HCT116 (cell line): ENCODE results near the gene CPT1B. TPM values are rescaled to one million over a fixed set of nuclear protein-coding genes. Genes with fewer than 3 reads are reported as not detected.

Source experiments
- ATAC-seq: fragments of 200-7000 bp; cut with Tn5 transposase; 2 replicates; pipeline ENCODE4 v1.9.1; 2020; ENCODE audit warnings: mild to moderate bottlenecking, moderate library complexity
- BruUV-seq: library from RNA; stranded (reverse); fragments of 400-500 nt; replicated peaks from 2 replicates; lab custom pipeline; 2021; lab: Mats Ljungman, UMichigan
- CTCF ChIA-PET: fragments of 300-600 bp; sonication (Branson Sonifier 250); formaldehyde crosslinking; loops from one replicate; lab custom pipeline; 2021; ENCODE audit warnings: antibody characterized with exemption; lab: Charles Lee
- POLR2A ChIA-PET: fragments of 300-600, 350-600 bp; sonication (Branson Sonifier 250); formaldehyde crosslinking; loops from one replicate; lab custom pipeline; 2021; ENCODE audit warnings: antibody characterized with exemption; lab: Charles Lee
- RAD21 ChIA-PET, 2 experiments: fragments of 300-600 bp; sonication (Branson Sonifier 250); formaldehyde crosslinking; loops; one replicate each; lab custom pipeline; 2023; ENCODE audit warnings: low total read pairs in 2 of 2; ENCODE audit not compliant: uncharacterized antibody in 2 of 2, unreplicated experiment in 2 of 2, low non-redundant PET in 1 of 2; lab: Charles Lee
- DNase-seq: peaks from one replicate; pipeline ENCODE4 v3.0.0-alpha.2; 2010; ENCODE audit warnings: low read depth, low spot score
- H2AFZ ChIP-seq: fragments of 200-600 bp; shearing (Covaris generic), sonication (generic); 2 replicates; pipeline ENCODE4 v1.6.1; 2017; ENCODE audit warnings: low read depth, mixed run types, mixed read lengths, antibody characterized with exemption, low read length; ENCODE audit not compliant: poor library complexity, severe bottlenecking
- H3K27ac ChIP-seq: 2 replicates; pipeline ENCODE4 v1.5.1; 2012; ENCODE audit warnings: low read depth, low read length
- H3K27me3 ChIP-seq: fragments of 200-600 bp; sonication (generic); 2 replicates; pipeline ENCODE4 v1.6.1; 2016; ENCODE audit warnings: mixed run types, low read length, mixed read lengths; ENCODE audit not compliant: insufficient read depth
- H3K36me3 ChIP-seq, 2 experiments: fragments of 200-500 bp in 1 of 2; fragments of 200-600 bp in 1 of 2; sonication (Bioruptor generic) in 1 of 2; sonication (generic) in 1 of 2; 2 replicates each; pipeline versions ENCODE4 v1.5.1 to v1.6.1; 2014 to 2016; ENCODE audit warnings: low read length in 2 of 2, inconsistent platforms in 1 of 2, mixed read lengths in 1 of 2, mixed run types in 1 of 2; ENCODE audit not compliant: insufficient read depth in 2 of 2, control insufficient read depth in 1 of 2
- H3K4me1 ChIP-seq, 2 experiments: fragments of 200-600 bp in 1 of 2; sonication (generic) in 1 of 2; 2 replicates each; pipeline versions ENCODE4 v1.5.1 to v1.6.1; 2012 to 2017; ENCODE audit warnings: low read length in 2 of 2, inconsistent platforms in 1 of 2, mild to moderate bottlenecking in 1 of 2, mixed read lengths in 1 of 2, mixed run types in 1 of 2, moderate library complexity in 1 of 2; ENCODE audit not compliant: insufficient read depth in 2 of 2, control insufficient read depth in 1 of 2
- H3K4me2 ChIP-seq: fragments of 200-600 bp; sonication (generic); 2 replicates; pipeline ENCODE4 v1.6.1; 2017; ENCODE audit warnings: mixed run types, low read length, mixed read lengths
- H3K4me3 ChIP-seq, 2 experiments: fragments of 200-600 bp in 1 of 2; sonication (generic) in 1 of 2; replicated peaks in 1 of 2; 2 replicates each; pipeline ENCODE4 v1.5.1; 2011 to 2016; ENCODE audit warnings: low read length in 2 of 2, control low read depth in 1 of 2, low read depth in 1 of 2, mild to moderate bottlenecking in 1 of 2, mixed read lengths in 1 of 2, mixed run types in 1 of 2
- H3K79me2 ChIP-seq: fragments of 200-600 bp; sonication (generic); 2 replicates; pipeline ENCODE4 v1.6.1; 2017; ENCODE audit warnings: mild to moderate bottlenecking, mixed run types, low read length, moderate library complexity, mixed read lengths; ENCODE audit not compliant: insufficient read depth
- H3K9ac ChIP-seq: fragments of 200-600 bp; sonication (generic); 2 replicates; pipeline ENCODE4 v1.6.1; 2016; ENCODE audit warnings: low read length, mixed read lengths
- H3K9me2 ChIP-seq: fragments of 200-600 bp; sonication (generic), shearing (Covaris generic); 2 replicates; pipeline ENCODE4 v1.6.1; 2017; ENCODE audit warnings: mixed run types, mild to moderate bottlenecking, moderate library complexity; ENCODE audit not compliant: insufficient read depth
- H3K9me3 ChIP-seq, 2 experiments: fragments of 200-500 bp in 1 of 2; fragments of 200-600 bp in 1 of 2; sonication (Bioruptor generic) in 1 of 2; sonication (generic) in 1 of 2; 2 replicates each; pipeline ENCODE4 v1.6.1; 2014 to 2017; ENCODE audit warnings: low read length in 2 of 2, mixed read lengths in 2 of 2, inconsistent platforms in 1 of 2, low read depth in 1 of 2, mild to moderate bottlenecking in 1 of 2, mixed run types in 1 of 2, moderate library complexity in 1 of 2; ENCODE audit not compliant: control insufficient read depth in 1 of 2, insufficient read depth in 1 of 2
- H4K20me1 ChIP-seq: fragments of 200-600 bp; sonication (generic), shearing (Covaris generic); 2 replicates; pipeline ENCODE4 v1.6.1; 2017; ENCODE audit warnings: mixed run types, mild to moderate bottlenecking, moderate library complexity; ENCODE audit not compliant: insufficient read depth
- CEBPB ChIP-seq: IDR thresholded peaks from 2 replicates; pipeline ENCODE4 v1.6.1; 2012; ENCODE audit warnings: low read depth
- CTCF ChIP-seq, 3 experiments: fragments of 200-600 bp in 1 of 3; sonication (generic) in 1 of 3; IDR thresholded peaks in 2 of 3; conservative IDR thresholded peaks in 1 of 3; 2 replicates each; pipeline ENCODE4 v1.5.1; 2012 to 2017; ENCODE audit warnings: low read depth in 2 of 3, low read length in 2 of 3, antibody characterized with exemption in 1 of 3, borderline replicate concordance in 1 of 3, control low read depth in 1 of 3, mild to moderate bottlenecking in 1 of 3, mixed read lengths in 1 of 3, mixed run types in 1 of 3, moderate library complexity in 1 of 3; ENCODE audit not compliant: insufficient read depth in 1 of 3
- EGR1 ChIP-seq: IDR thresholded peaks from 2 replicates; pipeline ENCODE4 v1.6.1; 2012; ENCODE audit warnings: low read depth
- ELF1 ChIP-seq: IDR thresholded peaks from 2 replicates; pipeline ENCODE4 v1.6.1; 2012; ENCODE audit warnings: low read depth, borderline replicate concordance
- EZH2 ChIP-seq: fragments of 200-600 bp; sonication (generic); IDR thresholded peaks from 2 replicates; pipeline ENCODE4 v1.6.1; 2017; ENCODE audit warnings: antibody characterized with exemption, mixed run types
- FOSL1 ChIP-seq: IDR thresholded peaks from 2 replicates; pipeline ENCODE4 v1.6.1; 2012; ENCODE audit warnings: low read depth
- JUND ChIP-seq: IDR thresholded peaks from 2 replicates; pipeline ENCODE4 v1.6.1; 2012
- RAD21 ChIP-seq: IDR thresholded peaks from 2 replicates; pipeline ENCODE4 v1.6.1; 2012; ENCODE audit warnings: low read depth, mild to moderate bottlenecking
- SRF ChIP-seq: IDR thresholded peaks from 2 replicates; pipeline ENCODE4 v1.6.1; 2012; ENCODE audit warnings: low read depth
- ZNF274 ChIP-seq: fragments of 200-500 bp; sonication (Bioruptor generic); IDR thresholded peaks from 2 replicates; pipeline ENCODE4 v1.6.1; 2014; ENCODE audit warnings: mild to moderate bottlenecking, low read depth, low read length, inconsistent platforms
- intact Hi-C: fragments of 100-400 bp; cut with micrococcal nuclease; formaldehyde crosslinking; loops from 2 replicates; pipeline ENCODE4 v1.10.0; 2022
- total RNA-seq: library from RNA; stranded (reverse); gene quantifications from one replicate; pipeline ENCODE4 v1.2.1, GENCODE V29; 2021; ENCODE audit not compliant: unreplicated experiment

The CPT1B gene
- total RNA-seq, 1 experiment from 2014 or later, result 35.1 TPM

- H2AFZ ChIP-seq, result no peak overlapping the region
- H3K9me2 ChIP-seq, result no peaks in the 10 kb centered on the region
- ChIA-PET POLR2A (no interaction called here), CTCF (interaction anchor here (2.8 kb wide), 1 partner anchor 45 kb away, joined by 16 read pairs; no protein-coding TSS in a partner anchor), RAD21 (interaction anchor here (0.7 to 1.8 kb wide), 4 partner anchors 13 to 45 kb away, joined by 3 to 4 read pairs (median 4); partner anchors contain the start of gene SYCE3 (in 1 of the 2))
- H3K79me2 ChIP-seq, result no peaks in the 10 kb centered on the region
- TF ChIP-seq EGR1 (no peak), RAD21 (peak; percentile 94), SRF (no peak), ELF1 (no peak), JUND (no peak), CTCF (IDR thresholded peaks at IDR 0.05 in 2 of 3, conservative IDR thresholded peaks at IDR 0.05 in 1 of 3; ENCODE audit: borderline replicate concordance in 1 of 3, insufficient read depth in 1 of 3, low read depth in 2 of 3, low read length in 2 of 3) (peak; percentile 56 to 98 (median 69)), FOSL1 (no peak), EZH2 (no peak), ZNF274 (no peak), CEBPB (no peak)
- no peaks in the 10 kb centered on the region for H4K20me1 ChIP-seq
- intact Hi-C loops, result loop anchor here (1.0 kb wide), 2 partner anchors 44 to 115 kb away; no protein-coding TSS in a partner anchor
- DNase-seq, result peak; percentile 52
- BruUV-seq, result no TSS peak
- H3K36me3 ChIP-seq, result no peaks in the 10 kb centered on the region; a peak in 2 of 4 replicates
- H3K4me1 ChIP-seq, result peaks cover 0 to 5% of the 10 kb centered on the region in 2 experiments; a peak in 2 of 4 replicates
- no peak overlapping the region for H3K9ac ChIP-seq
- no peaks in the 10 kb centered on the region for H3K27me3 ChIP-seq
- peak; percentile 81 for ATAC-seq
- no peaks in the 10 kb centered on the region for H3K9me3 ChIP-seq
- no peak overlapping the region for H3K4me3 ChIP-seq
- H3K4me2 ChIP-seq, result no peak overlapping the region
- no peak overlapping the region for H3K27ac ChIP-seq
Observed at GRCh38 chr22:50576070-50576469, 2.2 kb downstream of the CPT1B start.
